ENCODE results near the gene MT2A. TPM values are rescaled to one million over a fixed set of nuclear protein-coding genes. Genes with fewer than 3 reads are reported as not detected.

MT2A gene
- total and polyA plus RNA-seq, 2 of the 13 experiments (the other 11 are each of a cell fraction or from before 2014, with no cell fraction given), result 135 to 371 TPM

GRCh38 chr16:56634715-56635440, 26.5 kb downstream of the MT2A start:
- BruUV-seq (replicated peaks), result no TSS peak
- POLR2A ChIA-PET, result no interaction called here
- peaks cover 33% of the 10 kb centered on the region for H3K4me1 ChIP-seq (ENCODE audit: insufficient read depth, low read length)
- no peak overlapping the region for H3K9ac ChIP-seq (ENCODE audit: insufficient read depth, low read depth, low read length)
- in situ Hi-C loops (cut with HindIII; ENCODE audit: extremely low pct_ligation_motif_present, low pct_unique_long_range_greater_than_20kb) (no loop called here), intact Hi-C loops (cut with micrococcal nuclease; ENCODE audit: unreplicated experiment) (no loop called here)
- no peak overlapping the region for H3K4me3 ChIP-seq (replicated peaks in 1 of 3; ENCODE audit: insufficient read depth in 1 of 3, low read depth in 2 of 3, low read length in 3 of 3)
- H3K9me3 ChIP-seq (ENCODE audit: low read length), result no peaks in the 10 kb centered on the region
- no peaks in the 10 kb centered on the region for H3K79me2 ChIP-seq (ENCODE audit: insufficient read depth, low read length)
- TF ChIP-seq ATF7 (IDR thresholded peaks at IDR 0.05) (no peak), ATF7 (CRISPR knock-in tag; IDR thresholded peaks at IDR 0.05) (no peak), ZNF790 (CRISPR knock-in tag; IDR thresholded peaks at IDR 0.05; ENCODE audit: borderline replicate concordance) (no peak), ZFAT (CRISPR knock-in tag; conservative IDR thresholded peaks at IDR 0.05) (no peak)
- WGBS (ENCODE audit: low lambda C conversion rate), result 65% methylated on average over 47 of the region's 47 CpGs
- FAIRE-seq (no peak), ATAC-seq (no peak), DNase-seq (ENCODE audit: low spot score) (no peak)
- no peak overlapping the region for H3K4me2 ChIP-seq (ENCODE audit: low read depth, low read length)
- peaks cover 10 to 92% of the 10 kb centered on the region in 2 experiments; a peak in 4 of 5 replicates for H3K27me3 ChIP-seq (ENCODE audit: control insufficient read depth in 1 of 2, insufficient read depth in 2 of 2, low read length in 2 of 2)
- no peak overlapping the region for H3K27ac ChIP-seq (ENCODE audit: extremely low read length, insufficient read depth, low read length)
- CTCF ChIA-PET (ENCODE audit: low intra/inter-chr PET ratio, low total read pairs), result no interaction called here
- H4K20me1 ChIP-seq (ENCODE audit: insufficient read depth, low read length), result no peaks in the 10 kb centered on the region
- no peaks in the 10 kb centered on the region for H3K36me3 ChIP-seq (replicated peaks in 1 of 2; ENCODE audit: control insufficient read depth in 1 of 2, insufficient read depth in 2 of 2, low read length in 2 of 2)
- no peak overlapping the region for H2AFZ ChIP-seq (ENCODE audit: low read length)

- peaks cover 10 to 85% of the 10 kb centered on the region in 2 experiments; a peak in 4 of 5 replicates for H3K27me3 ChIP-seq (ENCODE audit: control insufficient read depth in 1 of 2, insufficient read depth in 2 of 2, low read length in 2 of 2)
- no peak for FAIRE-seq
- TF ChIP-seq HOXA9 (CRISPR knock-in tag; IDR thresholded peaks at IDR 0.05; ENCODE audit: borderline replicate concordance), result no peak
- TF ChIP-seq PHF21A (CRISPR knock-in tag; IDR thresholded peaks at IDR 0.05), result no peak
- TF ChIP-seq TFDP2 (CRISPR knock-in tag; IDR thresholded peaks at IDR 0.05), result no peak
- no peak for TF ChIP-seq ZNF335 (CRISPR knock-in tag; IDR thresholded peaks at IDR 0.05)
- TF ChIP-seq SPEN (CRISPR knock-in tag; IDR thresholded peaks at IDR 0.05; ENCODE audit: low read depth), result no peak
- no peak for TF ChIP-seq ZNF24 (IDR thresholded peaks at IDR 0.05)
- TF ChIP-seq DDIT3 (CRISPR knock-in tag; IDR thresholded peaks at IDR 0.05), result no peak
- no peak for TF ChIP-seq ZNF546 (CRISPR knock-in tag; conservative IDR thresholded peaks at IDR 0.05)
- no peak for TF ChIP-seq E2F5 (CRISPR knock-in tag; conservative IDR thresholded peaks at IDR 0.05)
- TF ChIP-seq BRD4 (CRISPR knock-in tag; IDR thresholded peaks at IDR 0.05), result no peak
- TF ChIP-seq CBFB (CRISPR knock-in tag; IDR thresholded peaks at IDR 0.05), result no peak
- no peak for TF ChIP-seq SATB2 (CRISPR knock-in tag; IDR thresholded peaks at IDR 0.05)
- TF ChIP-seq ZNF703 (CRISPR knock-in tag; IDR thresholded peaks at IDR 0.05; ENCODE audit: borderline replicate concordance), result no peak
- TF ChIP-seq ATAD3A (CRISPR knock-in tag; IDR thresholded peaks at IDR 0.05), result no peak
Measured at GRCh38 chr16:56635441-56635967, 27.1 kb downstream of the MT2A start.

More at GRCh38 chr16:56635441-56635967, 27.1 kb downstream of the MT2A start:
- in situ Hi-C loops (cut with HindIII; ENCODE audit: extremely low pct_ligation_motif_present, low pct_unique_long_range_greater_than_20kb) (no loop called here), intact Hi-C loops (cut with micrococcal nuclease; ENCODE audit: unreplicated experiment) (no loop called here)
- Histone ChIP-seq H3K79me2 (ENCODE audit: insufficient read depth, low read length) (no peaks in the 10 kb centered on the region), H3K4me2 (ENCODE audit: low read depth, low read length) (no peak overlapping the region), H3K4me3 (replicated peaks in 1 of 3; ENCODE audit: insufficient read depth in 1 of 3, low read depth in 2 of 3, low read length in 3 of 3) (no peak overlapping the region), H3K9ac (ENCODE audit: insufficient read depth, low read depth, low read length) (no peak overlapping the region), H3K9me3 (ENCODE audit: low read length) (no peaks in the 10 kb centered on the region), H3K36me3 (replicated peaks in 1 of 2; ENCODE audit: control insufficient read depth in 1 of 2, insufficient read depth in 2 of 2, low read length in 2 of 2) (no peaks in the 10 kb centered on the region), H2AFZ (ENCODE audit: low read length) (no peak overlapping the region), H3K27ac (ENCODE audit: extremely low read length, insufficient read depth, low read length) (no peak overlapping the region), H4K20me1 (ENCODE audit: insufficient read depth, low read length) (no peaks in the 10 kb centered on the region), H3K4me1 (ENCODE audit: insufficient read depth, low read length) (peaks cover 33% of the 10 kb centered on the region)
- 77% methylated on average over 32 of the region's 40 CpGs for WGBS (ENCODE audit: low lambda C conversion rate)
- no TSS peak for BruUV-seq (replicated peaks)
- DNase-seq (ENCODE audit: low spot score) (no peak), ATAC-seq (no peak)
- ChIA-PET POLR2A (no interaction called here), CTCF (ENCODE audit: low intra/inter-chr PET ratio, low total read pairs) (no interaction called here)
